Activated CD8-positive, alpha-beta T cell treated with anti-CD3 and anti-CD28 coated beads for 36 hours (primary cell): ENCODE data around the gene HHLA2. TPM values are rescaled to one million over a fixed set of nuclear protein-coding genes. Genes with fewer than 3 reads are reported as not detected.

Experiments
- ATAC-seq: fragments of 200-7000 bp; cut with Tn5 transposase; one replicate; pipeline ENCODE4 v1.10.0; 2021; ENCODE audit warnings: mild to moderate bottlenecking, moderate library complexity
- CTCF ChIA-PET: fragments of 350-600 bp; sonication (Branson Sonifier 250); formaldehyde crosslinking; loops from one replicate; lab custom pipeline; 2021; ENCODE audit warnings: antibody characterized with exemption; lab: Charles Lee
- POLR2A ChIA-PET: fragments of 350-600 bp; sonication (Branson Sonifier 250); formaldehyde crosslinking; loops from one replicate; lab custom pipeline; 2021; ENCODE audit warnings: antibody characterized with exemption; lab: Charles Lee
- DNase-seq: peaks from one replicate; pipeline ENCODE4 v3.0.0-alpha.2; 2020
- H3K27ac Mint-ChIP-seq: one replicate; pipeline ENCODE4 v1.8.0; 2021; ENCODE audit warnings: mild to moderate bottlenecking, mixed read lengths
- H3K27me3 Mint-ChIP-seq: one replicate; pipeline ENCODE4 v1.8.0; 2021; ENCODE audit warnings: mixed read lengths
- H3K36me3 Mint-ChIP-seq: one replicate; pipeline ENCODE4 v1.8.0; 2021; ENCODE audit warnings: low read depth, mixed read lengths
- H3K4me1 Mint-ChIP-seq: one replicate; pipeline ENCODE4 v1.8.0; 2021; ENCODE audit warnings: low read depth, mixed read lengths
- H3K4me3 Mint-ChIP-seq: one replicate; pipeline ENCODE4 v1.8.0; 2021; ENCODE audit warnings: mild to moderate bottlenecking, moderate library complexity, mixed read lengths
- H3K9me3 Mint-ChIP-seq: one replicate; pipeline ENCODE4 v1.8.0; 2021; ENCODE audit warnings: mixed read lengths
- intact Hi-C: fragments of 100-400 bp; cut with micrococcal nuclease; formaldehyde crosslinking; loops from one replicate; pipeline ENCODE4 v1.10.0; 2022
- total RNA-seq, 2 experiments: library from RNA; stranded (reverse); gene quantifications; one replicate each; pipeline ENCODE4 v1.2.3, GENCODE V29; 2021
- TF ChIP-seq, protein P1 (sequence below): fragments of 200-600 bp; IDR thresholded peaks from one replicate; pipeline ENCODE4 v1.8.0; 2022; ENCODE audit warnings: antibody characterized with exemption, mild to moderate bottlenecking

The HHLA2 gene
- total RNA-seq, 2 experiments from 2014 or later: 1.7 to 2.2 TPM

DNA sequence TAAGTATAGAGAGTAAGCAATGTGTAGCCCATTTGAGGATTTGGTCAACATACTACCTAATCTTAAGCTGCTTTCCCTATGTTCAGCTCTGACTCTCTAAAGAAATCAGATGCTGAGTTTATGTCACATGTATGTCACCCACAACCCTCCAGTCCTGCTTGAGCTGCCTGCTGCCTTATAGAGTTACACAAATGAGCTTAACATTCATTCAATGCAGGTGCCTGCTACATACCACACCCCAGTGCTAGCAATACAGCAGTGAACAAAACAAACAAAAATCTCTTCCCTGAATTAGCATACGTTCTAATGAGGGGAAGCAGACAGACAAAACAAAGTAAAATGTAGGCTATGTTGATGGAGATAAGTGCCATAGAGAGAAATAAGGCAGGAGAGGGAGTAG is 93.0 kb downstream of the HHLA2 start:
- Mint-ChIP-seq H3K36me3 (no peaks in the 10 kb centered on the region), H3K9me3 (no peaks in the 10 kb centered on the region), H3K4me3 (no peak overlapping the region), H3K4me1 (peaks cover 27% of the 10 kb centered on the region), H3K27me3 (peaks cover 7% of the 10 kb centered on the region), H3K27ac (no peak overlapping the region)
- POLR2A ChIA-PET: interaction anchor here (1.0 to 1.6 kb wide), 3 partner anchors 92 to 256 kb away, joined by 3 to 4 read pairs (median 3); partner anchors contain the start of gene HHLA2
- CTCF ChIA-PET: interaction anchor here (0.8 to 1.9 kb wide), 6 partner anchors 11 to 235 kb away, joined by 3 to 5 read pairs (median 4); no protein-coding TSS in a partner anchor
- no peak for DNase-seq
- no peak for ATAC-seq
- intact Hi-C loops: loop anchor here (5.0 kb wide), 1 partner anchor 97 kb away; no protein-coding TSS in a partner anchor
- TF ChIP-seq, protein P1, sequence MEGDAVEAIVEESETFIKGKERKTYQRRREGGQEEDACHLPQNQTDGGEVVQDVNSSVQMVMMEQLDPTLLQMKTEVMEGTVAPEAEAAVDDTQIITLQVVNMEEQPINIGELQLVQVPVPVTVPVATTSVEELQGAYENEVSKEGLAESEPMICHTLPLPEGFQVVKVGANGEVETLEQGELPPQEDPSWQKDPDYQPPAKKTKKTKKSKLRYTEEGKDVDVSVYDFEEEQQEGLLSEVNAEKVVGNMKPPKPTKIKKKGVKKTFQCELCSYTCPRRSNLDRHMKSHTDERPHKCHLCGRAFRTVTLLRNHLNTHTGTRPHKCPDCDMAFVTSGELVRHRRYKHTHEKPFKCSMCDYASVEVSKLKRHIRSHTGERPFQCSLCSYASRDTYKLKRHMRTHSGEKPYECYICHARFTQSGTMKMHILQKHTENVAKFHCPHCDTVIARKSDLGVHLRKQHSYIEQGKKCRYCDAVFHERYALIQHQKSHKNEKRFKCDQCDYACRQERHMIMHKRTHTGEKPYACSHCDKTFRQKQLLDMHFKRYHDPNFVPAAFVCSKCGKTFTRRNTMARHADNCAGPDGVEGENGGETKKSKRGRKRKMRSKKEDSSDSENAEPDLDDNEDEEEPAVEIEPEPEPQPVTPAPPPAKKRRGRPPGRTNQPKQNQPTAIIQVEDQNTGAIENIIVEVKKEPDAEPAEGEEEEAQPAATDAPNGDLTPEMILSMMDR: no peak

DNA sequence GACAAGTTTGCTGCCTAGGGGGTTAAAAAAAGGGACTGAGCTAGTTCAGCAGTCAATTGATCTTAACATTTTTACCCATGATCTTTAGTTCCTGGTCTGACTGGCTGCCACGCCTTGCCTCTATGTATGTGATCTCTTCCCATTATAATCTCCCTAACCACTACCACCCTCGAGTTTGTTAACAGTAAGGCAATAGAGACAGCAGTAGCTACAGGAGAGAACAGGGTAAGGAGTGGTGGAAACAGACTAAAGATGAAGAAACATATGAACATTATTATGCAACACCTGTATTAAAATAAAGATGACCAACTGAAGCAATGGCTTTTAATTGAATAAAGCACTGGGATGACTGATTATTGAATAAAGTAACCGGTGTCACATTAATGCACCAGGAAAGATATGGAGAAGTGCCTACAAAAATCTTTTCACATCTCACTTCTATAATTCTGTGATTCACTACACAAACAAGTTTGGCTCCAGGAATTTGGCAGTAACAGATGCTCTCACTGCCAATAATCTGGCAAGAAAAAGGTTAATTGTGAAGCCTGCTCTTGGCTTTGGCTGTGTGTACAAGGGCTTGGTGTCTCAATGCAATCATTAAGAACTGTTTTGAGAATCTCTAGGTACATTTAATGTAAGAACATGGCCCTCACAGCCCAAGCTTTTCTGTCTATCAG is 95.7 kb downstream of the HHLA2 start:
- no peaks in the 10 kb centered on the region for H3K9me3 Mint-ChIP-seq
- no peak overlapping the region for H3K27ac Mint-ChIP-seq
- ChIA-PET CTCF (interaction anchor here (1.1 to 2.4 kb wide), 2 partner anchors 12 to 14 kb away, joined by 3 to 8 read pairs; no protein-coding TSS in a partner anchor), POLR2A (no interaction called here)
- H3K4me3 Mint-ChIP-seq: no peak overlapping the region
- DNase-seq: no peak
- H3K27me3 Mint-ChIP-seq: peaks cover 7% of the 10 kb centered on the region
- intact Hi-C loops: no loop called here
- TF ChIP-seq, protein P1: no peak
- peaks cover 22% of the 10 kb centered on the region for H3K4me1 Mint-ChIP-seq
- ATAC-seq: no peak
- no peaks in the 10 kb centered on the region for H3K36me3 Mint-ChIP-seq

DNA sequence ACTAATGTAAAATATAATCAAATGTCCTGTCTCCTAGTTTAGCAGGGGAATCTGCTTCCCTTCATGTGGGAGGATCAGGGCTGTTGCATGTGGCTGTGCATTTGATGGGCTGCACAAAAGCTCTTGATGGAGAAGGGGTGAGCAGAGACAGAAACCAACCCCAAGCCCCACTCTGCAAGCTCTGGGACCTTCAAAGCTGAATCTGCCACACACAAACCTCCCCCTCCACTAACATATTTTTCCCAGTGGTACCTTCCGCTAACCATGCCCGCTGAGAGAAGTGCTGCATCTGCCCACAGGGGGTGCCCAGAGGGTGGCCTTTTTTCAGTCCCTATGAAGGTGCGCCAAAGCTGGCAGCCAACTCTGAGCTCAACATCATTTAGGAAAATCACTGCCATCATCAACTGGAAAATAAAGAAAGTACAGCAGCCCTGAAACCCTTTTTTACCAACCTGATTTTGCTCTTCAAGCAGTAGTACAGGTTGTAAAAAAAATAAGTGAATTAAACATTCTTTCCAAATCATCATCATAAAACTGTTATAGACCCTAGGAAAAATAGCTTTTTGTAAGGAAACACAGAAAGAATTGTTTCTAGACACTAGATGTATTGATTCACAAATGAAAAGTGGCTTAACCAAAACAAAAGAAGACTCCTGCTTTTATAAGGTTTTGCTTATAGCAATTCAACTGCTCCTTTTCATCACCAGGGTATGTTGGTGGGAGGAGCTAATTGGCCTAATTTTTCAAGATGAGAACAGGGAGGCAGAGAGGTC is 97.0 kb downstream of the HHLA2 start:
- intact Hi-C loops: no loop called here
- POLR2A ChIA-PET: interaction anchor here (1.2 kb wide), 1 partner anchor 51 kb away, joined by 3 read pairs; no protein-coding TSS in a partner anchor
- ATAC-seq: no peak

DNA sequence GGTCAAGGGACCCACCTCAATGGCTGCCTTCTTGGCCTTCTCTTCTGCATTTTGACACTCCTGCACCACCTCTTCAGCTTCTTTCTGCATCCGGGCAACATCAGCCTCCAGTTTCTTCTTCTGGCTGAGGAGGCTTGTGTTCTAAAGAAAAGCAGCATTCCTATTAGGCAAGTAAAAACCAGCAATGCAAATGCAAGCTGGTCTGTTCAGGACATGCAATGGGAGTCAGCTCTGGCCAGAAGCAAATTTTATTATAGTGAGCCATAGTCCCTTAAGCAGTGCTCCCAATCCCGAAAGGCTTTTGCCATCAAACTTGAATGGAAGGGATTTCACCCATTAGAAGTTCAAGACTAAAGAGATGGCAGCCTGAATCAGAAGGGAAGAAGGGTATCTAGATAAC is 97.7 kb downstream of the HHLA2 start:
- ChIA-PET POLR2A (no interaction called here), CTCF (interaction anchor here (1.2 to 2.4 kb wide), 2 partner anchors 12 to 171 kb away, joined by 4 to 8 read pairs; no protein-coding TSS in a partner anchor)
- Mint-ChIP-seq H3K9me3 (no peaks in the 10 kb centered on the region), H3K36me3 (no peaks in the 10 kb centered on the region), H3K27ac (no peak overlapping the region), H3K4me3 (no peak overlapping the region), H3K27me3 (peaks cover 7% of the 10 kb centered on the region), H3K4me1 (peaks cover 4% of the 10 kb centered on the region)
- intact Hi-C loops: no loop called here
- TF ChIP-seq, protein P1: no peak
- ATAC-seq (no peak), DNase-seq (no peak)

More for the DNA sequence above, 97.0 kb downstream of the HHLA2 start:
- H3K9me3 Mint-ChIP-seq: no peaks in the 10 kb centered on the region
- H3K27me3 Mint-ChIP-seq: peaks cover 7% of the 10 kb centered on the region
- DNase-seq: no peak
- H3K4me1 Mint-ChIP-seq: peaks cover 11% of the 10 kb centered on the region
- no peak overlapping the region for H3K27ac Mint-ChIP-seq
- CTCF ChIA-PET: interaction anchor here (1.0 to 2.4 kb wide), 4 partner anchors 13 to 466 kb away, joined by 4 to 8 read pairs (median 6); no protein-coding TSS in a partner anchor
- no peaks in the 10 kb centered on the region for H3K36me3 Mint-ChIP-seq
- no peak overlapping the region for H3K4me3 Mint-ChIP-seq
- TF ChIP-seq, protein P1: no peak
